HL-60 (cell line): Measurements from ENCODE around the gene CCDC106.

Source experiments
- CTCF ChIP-seq: IDR thresholded peaks from one replicate; pipeline ENCODE4 v1.5.1; 2011; ENCODE audit warnings: low read length, control low read depth, inconsistent platforms; ENCODE audit not compliant: insufficient read depth
- POLR2AphosphoS5 ChIP-seq: IDR thresholded peaks from 2 replicates; pipeline ENCODE4 v1.6.1; 2012; ENCODE audit warnings: low read depth

- TF ChIP-seq CTCF (no peak), POLR2AphosphoS5 (no peak)
These were observed 46.2 kb downstream of the CCDC106 start for GRCh38 chr19:55694241-55694655.
